Measurements from ENCODE around the gene DCTD.
A peak's percentile ranks its signal among the peaks of the same experiment; 100 is the strongest.

Gene DCTD

DNA sequence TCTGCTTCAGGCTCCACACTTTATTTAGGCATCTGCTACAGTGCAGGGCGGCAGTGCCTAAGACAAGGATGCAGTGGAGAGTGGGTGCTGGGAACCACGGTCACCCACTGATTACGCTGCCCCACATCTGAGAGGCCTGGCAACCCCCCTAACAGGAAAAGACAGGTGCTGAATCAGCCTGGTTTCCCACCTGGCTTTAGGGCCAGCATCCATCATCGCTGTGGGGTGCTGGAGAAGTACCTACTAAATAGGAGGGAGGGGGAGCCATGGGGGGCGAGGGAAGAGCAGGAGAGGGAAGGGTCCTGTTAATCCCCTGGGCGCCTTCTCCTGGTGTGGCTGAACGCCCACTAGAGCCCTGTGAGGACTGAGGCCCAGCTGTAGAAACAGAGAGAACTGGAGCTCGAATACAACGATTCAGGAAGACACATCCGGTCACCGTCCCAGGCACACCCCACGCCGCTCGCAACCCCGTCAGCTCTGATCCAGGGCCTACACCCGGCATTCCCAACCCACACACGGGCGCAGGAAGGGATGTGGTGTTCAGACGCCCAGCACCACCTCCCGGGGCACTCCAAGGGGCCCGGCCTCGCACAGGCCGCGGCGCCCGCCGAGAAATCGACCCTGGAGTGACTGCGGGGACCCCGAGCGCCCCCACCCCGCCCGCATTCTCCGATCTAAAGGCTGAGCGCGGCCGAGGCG lies 554 bp downstream of the DCTD start:
- peak overlapping the region; percentile 100 for H3K27ac ChIP-seq
- H2AFZ ChIP-seq (ENCODE audit: low read depth) = peak overlapping the region; percentile 64
- TF ChIP-seq, protein P1, sequence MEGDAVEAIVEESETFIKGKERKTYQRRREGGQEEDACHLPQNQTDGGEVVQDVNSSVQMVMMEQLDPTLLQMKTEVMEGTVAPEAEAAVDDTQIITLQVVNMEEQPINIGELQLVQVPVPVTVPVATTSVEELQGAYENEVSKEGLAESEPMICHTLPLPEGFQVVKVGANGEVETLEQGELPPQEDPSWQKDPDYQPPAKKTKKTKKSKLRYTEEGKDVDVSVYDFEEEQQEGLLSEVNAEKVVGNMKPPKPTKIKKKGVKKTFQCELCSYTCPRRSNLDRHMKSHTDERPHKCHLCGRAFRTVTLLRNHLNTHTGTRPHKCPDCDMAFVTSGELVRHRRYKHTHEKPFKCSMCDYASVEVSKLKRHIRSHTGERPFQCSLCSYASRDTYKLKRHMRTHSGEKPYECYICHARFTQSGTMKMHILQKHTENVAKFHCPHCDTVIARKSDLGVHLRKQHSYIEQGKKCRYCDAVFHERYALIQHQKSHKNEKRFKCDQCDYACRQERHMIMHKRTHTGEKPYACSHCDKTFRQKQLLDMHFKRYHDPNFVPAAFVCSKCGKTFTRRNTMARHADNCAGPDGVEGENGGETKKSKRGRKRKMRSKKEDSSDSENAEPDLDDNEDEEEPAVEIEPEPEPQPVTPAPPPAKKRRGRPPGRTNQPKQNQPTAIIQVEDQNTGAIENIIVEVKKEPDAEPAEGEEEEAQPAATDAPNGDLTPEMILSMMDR (conservative IDR thresholded peaks at IDR 0.05; ENCODE audit: low read depth, low read length) = no peak
- peaks cover 14% of the 10 kb centered on the region for H3K79me2 ChIP-seq (ENCODE audit: insufficient read depth, low read depth)
- no peak overlapping the region for H3K4me3 ChIP-seq (IDR thresholded peaks at IDR 0.05; ENCODE audit: insufficient read depth, low read depth, low read length)
- H3K4me1 ChIP-seq (ENCODE audit: low read depth, poor library complexity, severe bottlenecking) = peaks cover 33% of the 10 kb centered on the region
- H3K4me2 ChIP-seq = peak overlapping the region; percentile 77
- H4K20me1 ChIP-seq (ENCODE audit: insufficient read depth) = no peaks in the 10 kb centered on the region
- H3K27me3 ChIP-seq (ENCODE audit: insufficient read depth, low read depth) = no peaks in the 10 kb centered on the region
- no peaks in the 10 kb centered on the region; the same call in 1 of the 2 replicates for H3K36me3 ChIP-seq (ENCODE audit: insufficient read depth)
- peak overlapping the region; percentile 99 for H3K9ac ChIP-seq

DNA sequence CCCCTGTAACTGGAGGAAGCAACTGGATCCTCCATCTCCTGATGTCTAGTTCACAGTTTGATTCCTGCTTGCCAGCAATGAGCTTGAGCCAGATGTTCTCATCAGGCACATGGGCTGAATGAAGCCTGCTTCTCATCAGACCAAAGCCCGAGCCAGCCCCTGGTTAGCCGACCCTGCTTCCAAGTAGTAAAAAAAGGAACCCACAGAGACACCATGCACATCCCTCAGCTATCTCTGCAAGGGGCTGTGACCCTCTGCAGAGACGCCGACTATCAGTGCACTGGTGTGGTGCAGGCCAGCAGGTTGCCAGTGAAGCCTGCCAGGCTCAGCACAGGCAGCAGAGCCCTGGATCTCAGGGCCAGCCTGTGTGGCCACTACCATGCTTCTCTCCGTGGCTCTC lies 2.8 kb downstream of the DCTD start:
- H3K36me3 ChIP-seq (ENCODE audit: insufficient read depth) = peaks cover 2% of the 10 kb centered on the region; the same call in 1 of the 2 replicates
- H3K4me2 ChIP-seq = no peak overlapping the region
- no peak overlapping the region for H3K27ac ChIP-seq
- H3K27me3 ChIP-seq (ENCODE audit: insufficient read depth, low read depth) = no peaks in the 10 kb centered on the region
- H3K4me3 ChIP-seq (IDR thresholded peaks at IDR 0.05; ENCODE audit: insufficient read depth, low read depth, low read length) = no peak overlapping the region
- H3K4me1 ChIP-seq (ENCODE audit: low read depth, poor library complexity, severe bottlenecking) = peaks cover 21% of the 10 kb centered on the region
- H3K79me2 ChIP-seq (ENCODE audit: insufficient read depth, low read depth) = peaks cover 14% of the 10 kb centered on the region
- H2AFZ ChIP-seq (ENCODE audit: low read depth) = no peak overlapping the region
- TF ChIP-seq, protein P1 (conservative IDR thresholded peaks at IDR 0.05; ENCODE audit: low read depth, low read length) = no peak
- H4K20me1 ChIP-seq (ENCODE audit: insufficient read depth) = no peaks in the 10 kb centered on the region
- no peak overlapping the region for H3K9ac ChIP-seq

DNA sequence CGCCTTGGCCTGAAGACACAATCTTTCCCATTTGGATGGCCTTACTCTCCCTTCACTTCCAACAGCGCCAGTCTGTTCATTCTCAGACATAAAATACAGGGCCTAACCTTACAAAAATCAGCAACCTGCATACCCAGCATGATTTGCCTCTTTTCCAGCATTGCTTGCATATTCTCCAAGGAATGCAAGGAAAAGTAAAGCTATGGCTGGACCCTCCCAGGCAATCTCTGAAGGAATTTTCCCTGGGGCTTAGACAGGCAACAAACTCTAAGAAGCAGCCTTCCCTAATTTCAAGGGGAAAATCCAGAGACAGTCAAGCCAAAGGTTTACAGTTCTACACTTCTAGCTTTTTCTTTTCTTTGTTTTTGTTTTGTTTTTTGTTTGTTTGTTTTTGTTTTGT lies 3.6 kb downstream of the DCTD start:
- H3K36me3 ChIP-seq (ENCODE audit: insufficient read depth) = peaks cover 3% of the 10 kb centered on the region; the same call in 1 of the 2 replicates
- H2AFZ ChIP-seq (ENCODE audit: low read depth) = no peak overlapping the region
- no peaks in the 10 kb centered on the region for H4K20me1 ChIP-seq (ENCODE audit: insufficient read depth)
- H3K9ac ChIP-seq = no peak overlapping the region
- no peaks in the 10 kb centered on the region for H3K27me3 ChIP-seq (ENCODE audit: insufficient read depth, low read depth)
- peaks cover 13% of the 10 kb centered on the region for H3K4me1 ChIP-seq (ENCODE audit: low read depth, poor library complexity, severe bottlenecking)
- H3K4me2 ChIP-seq = no peak overlapping the region
- H3K79me2 ChIP-seq (ENCODE audit: insufficient read depth, low read depth) = peaks cover 14% of the 10 kb centered on the region
- H3K4me3 ChIP-seq (IDR thresholded peaks at IDR 0.05; ENCODE audit: insufficient read depth, low read depth, low read length) = no peak overlapping the region
- TF ChIP-seq, protein P1 (conservative IDR thresholded peaks at IDR 0.05; ENCODE audit: low read depth, low read length) = no peak
- H3K27ac ChIP-seq = no peak overlapping the region

DNA sequence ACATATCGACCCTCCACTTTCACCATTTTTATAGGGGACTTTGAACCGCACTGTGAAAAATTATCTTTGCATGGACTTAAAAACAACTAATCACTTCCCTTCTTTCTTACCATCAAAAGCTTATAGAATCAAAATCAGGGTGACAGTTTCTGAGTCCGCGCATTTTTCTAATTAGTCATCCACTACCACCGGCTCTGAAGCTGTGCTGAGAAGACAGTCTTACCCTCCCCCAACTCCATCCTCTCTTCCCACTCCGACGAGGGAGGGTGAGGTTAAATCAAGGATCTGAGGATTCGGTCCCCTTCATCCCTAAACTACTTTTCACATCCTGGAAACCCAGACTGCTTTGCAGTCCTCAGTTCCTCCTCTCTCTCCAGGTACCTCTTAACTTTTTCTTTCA lies 4.2 kb downstream of the DCTD start:
- Histone ChIP-seq H3K4me1 (ENCODE audit: low read depth, poor library complexity, severe bottlenecking) (peaks cover 8% of the 10 kb centered on the region), H3K4me2 (no peak overlapping the region), H3K79me2 (ENCODE audit: insufficient read depth, low read depth) (peaks cover 14% of the 10 kb centered on the region), H3K4me3 (IDR thresholded peaks at IDR 0.05; ENCODE audit: insufficient read depth, low read depth, low read length) (no peak overlapping the region), H3K27me3 (ENCODE audit: insufficient read depth, low read depth) (no peaks in the 10 kb centered on the region), H2AFZ (ENCODE audit: low read depth) (no peak overlapping the region), H4K20me1 (ENCODE audit: insufficient read depth) (no peaks in the 10 kb centered on the region), H3K36me3 (ENCODE audit: insufficient read depth) (peaks cover 3% of the 10 kb centered on the region; the same call in 1 of the 2 replicates), H3K9ac (no peak overlapping the region), H3K27ac (no peak overlapping the region)
- TF ChIP-seq, protein P1 (conservative IDR thresholded peaks at IDR 0.05; ENCODE audit: low read depth, low read length) = no peak
